Mammary epithelial cell (primary cell): ENCODE measurements around the gene AHCYL1.

ENCODE experiments used
- CTCF ChIP-seq, 2 donors: IDR thresholded peaks in 1 of 2; conservative IDR thresholded peaks in 1 of 2; 2 replicates each; pipeline ENCODE4 v1.5.1; 2011 to 2012; ENCODE audit warnings: inconsistent platforms in 2 of 2, low read length in 2 of 2, mild to moderate bottlenecking in 2 of 2, control low read depth in 1 of 2, low read depth in 1 of 2; ENCODE audit not compliant: insufficient read depth in 1 of 2; ENCODE audit errors: extremely low read depth in 1 of 2
- EZH2 ChIP-seq: IDR thresholded peaks from 2 replicates; pipeline ENCODE4 v1.6.1; 2012; ENCODE audit warnings: low read length, inconsistent platforms, borderline replicate concordance

- no peak for TF ChIP-seq CTCF (conservative IDR thresholded peaks at IDR 0.05 in 1 of 2, IDR thresholded peaks at IDR 0.05 in 1 of 2; ENCODE audit: extremely low read depth in 1 of 2, insufficient read depth in 1 of 2, low read depth in 1 of 2, low read length in 2 of 2)
- no peak for TF ChIP-seq EZH2
Measured at GRCh38 chr1:109935451-109935900, 49.1 kb upstream of the AHCYL1 start.
